PC-9 (cell line): ENCODE measurements around the gene KCNJ6. TPM values are rescaled to one million over a fixed set of nuclear protein-coding genes. Genes with fewer than 3 reads are reported as not detected.
A peak's percentile ranks its signal among the peaks of the same experiment; 100 is the strongest.

Experiments
- BruUV-seq: library from RNA; stranded (reverse); fragments of 400-500 nt; replicated peaks from 2 replicates; lab custom pipeline; 2021; lab: Mats Ljungman, UMichigan
- CTCF ChIA-PET: fragments of 300-600 bp; sonication (Branson Sonifier 250); formaldehyde crosslinking; loops from one replicate; lab custom pipeline; 2022; ENCODE audit warnings: antibody characterized with exemption; lab: Charles Lee
- POLR2A ChIA-PET: fragments of 300-600 bp; sonication (Branson Sonifier 250); formaldehyde crosslinking; loops from one replicate; lab custom pipeline; 2022; ENCODE audit warnings: antibody characterized with exemption; ENCODE audit not compliant: unreplicated experiment; lab: Charles Lee
- DNase-seq, 2 experiments: peaks; one replicate each; pipeline versions ENCODE4 v3.0.0 to v3.0.0-alpha.2; 2015 to 2022; ENCODE audit warnings: mixed read lengths in 1 of 2
- H2AFZ ChIP-seq: fragments of 200-600 bp; sonication (generic); 2 replicates; pipeline ENCODE4 v1.8.1; 2017; ENCODE audit warnings: antibody characterized with exemption
- H3F3A ChIP-seq: fragments of 200-600 bp; sonication (generic); 2 replicates; pipeline ENCODE4 v1.8.1; 2017; ENCODE audit warnings: antibody characterized with exemption, mild to moderate bottlenecking, low read depth; ENCODE audit not compliant: insufficient read depth
- H3K27ac ChIP-seq: fragments of 200-600 bp; sonication (generic); 2 replicates; pipeline ENCODE4 v1.6.1; 2016; ENCODE audit warnings: mixed run types
- H3K27me3 ChIP-seq: fragments of 200-600 bp; sonication (generic); 2 replicates; pipeline ENCODE4 v1.6.1; 2016; ENCODE audit warnings: low read depth, mixed run types; ENCODE audit not compliant: insufficient read depth
- H3K36me3 ChIP-seq: fragments of 200-600 bp; sonication (generic); 2 replicates; pipeline ENCODE4 v1.6.1; 2016; ENCODE audit warnings: low read depth, mixed run types
- H3K4me1 ChIP-seq: fragments of 200-600 bp; sonication (generic); replicated peaks from 2 replicates; pipeline ENCODE4 v1.6.1; 2016; ENCODE audit warnings: mixed run types; ENCODE audit not compliant: insufficient read depth
- H3K4me2 ChIP-seq: fragments of 200-600 bp; sonication (generic); 2 replicates; pipeline ENCODE4 v1.6.1; 2017; ENCODE audit warnings: mixed run types
- H3K4me3 ChIP-seq: fragments of 200-600 bp; sonication (generic); 2 replicates; pipeline ENCODE4 v1.6.1; 2016; ENCODE audit warnings: mixed run types
- H3K79me2 ChIP-seq: fragments of 200-600 bp; sonication (generic); 2 replicates; pipeline ENCODE4 v1.6.1; 2017; ENCODE audit warnings: low read depth, mixed run types
- H3K9me2 ChIP-seq: fragments of 200-600 bp; sonication (generic); 2 replicates; pipeline ENCODE4 v1.8.1; 2017; ENCODE audit warnings: mild to moderate bottlenecking; ENCODE audit not compliant: insufficient read depth
- H3K9me3 ChIP-seq: fragments of 200-600 bp; sonication (generic); 2 replicates; pipeline ENCODE4 v1.8.1; 2016; ENCODE audit warnings: low read depth; ENCODE audit not compliant: insufficient read depth
- H4K20me1 ChIP-seq: fragments of 200-600 bp; sonication (generic); 2 replicates; pipeline ENCODE4 v1.8.1; 2017; ENCODE audit not compliant: insufficient read depth
- EZH2 ChIP-seq: fragments of 200-600 bp; sonication (generic); IDR thresholded peaks from 2 replicates; pipeline ENCODE4 v1.8.0; 2017; ENCODE audit warnings: antibody characterized with exemption, low read depth
- intact Hi-C: fragments of 100-400 bp; cut with micrococcal nuclease; formaldehyde crosslinking; loops from one replicate; pipeline ENCODE4 v1.10.0; 2022; ENCODE audit not compliant: unreplicated experiment
- total RNA-seq: library from RNA; stranded (reverse); gene quantifications from 2 replicates; pipeline ENCODE4 v1.2.3, GENCODE V29; 2021
- TF ChIP-seq, protein P1 (sequence below): fragments of 200-600 bp; sonication (generic); conservative IDR thresholded peaks from 2 replicates; pipeline ENCODE4 v1.6.1; 2017; ENCODE audit warnings: mixed run types, antibody characterized with exemption, mild to moderate bottlenecking, moderate library complexity

Gene KCNJ6
- total RNA-seq, 1 experiment from 2014 or later = not detected

- no peak for DNase-seq
- Histone ChIP-seq H3F3A (peaks cover 16% of the 10 kb centered on the region; the same call in 1 of the 2 replicates), H3K27ac (no peak overlapping the region), H3K36me3 (no peaks in the 10 kb centered on the region), H3K27me3 (no peaks in the 10 kb centered on the region), H3K4me1 (peaks cover 28% of the 10 kb centered on the region), H2AFZ (no peak overlapping the region), H4K20me1 (no peaks in the 10 kb centered on the region), H3K4me3 (no peak overlapping the region), H3K4me2 (no peak overlapping the region), H3K9me3 (no peaks in the 10 kb centered on the region), H3K9me2 (no peaks in the 10 kb centered on the region), H3K79me2 (no peaks in the 10 kb centered on the region)
- intact Hi-C loops = no loop called here
- POLR2A ChIA-PET = no interaction called here
- TF ChIP-seq, protein P1, sequence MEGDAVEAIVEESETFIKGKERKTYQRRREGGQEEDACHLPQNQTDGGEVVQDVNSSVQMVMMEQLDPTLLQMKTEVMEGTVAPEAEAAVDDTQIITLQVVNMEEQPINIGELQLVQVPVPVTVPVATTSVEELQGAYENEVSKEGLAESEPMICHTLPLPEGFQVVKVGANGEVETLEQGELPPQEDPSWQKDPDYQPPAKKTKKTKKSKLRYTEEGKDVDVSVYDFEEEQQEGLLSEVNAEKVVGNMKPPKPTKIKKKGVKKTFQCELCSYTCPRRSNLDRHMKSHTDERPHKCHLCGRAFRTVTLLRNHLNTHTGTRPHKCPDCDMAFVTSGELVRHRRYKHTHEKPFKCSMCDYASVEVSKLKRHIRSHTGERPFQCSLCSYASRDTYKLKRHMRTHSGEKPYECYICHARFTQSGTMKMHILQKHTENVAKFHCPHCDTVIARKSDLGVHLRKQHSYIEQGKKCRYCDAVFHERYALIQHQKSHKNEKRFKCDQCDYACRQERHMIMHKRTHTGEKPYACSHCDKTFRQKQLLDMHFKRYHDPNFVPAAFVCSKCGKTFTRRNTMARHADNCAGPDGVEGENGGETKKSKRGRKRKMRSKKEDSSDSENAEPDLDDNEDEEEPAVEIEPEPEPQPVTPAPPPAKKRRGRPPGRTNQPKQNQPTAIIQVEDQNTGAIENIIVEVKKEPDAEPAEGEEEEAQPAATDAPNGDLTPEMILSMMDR = no peak
- no peak for TF ChIP-seq EZH2
- BruUV-seq = no TSS peak
- CTCF ChIA-PET = no interaction called here
These were observed 255.5 kb downstream of the KCNJ6 start for GRCh38 chr21:37660709-37661108.

DNA sequence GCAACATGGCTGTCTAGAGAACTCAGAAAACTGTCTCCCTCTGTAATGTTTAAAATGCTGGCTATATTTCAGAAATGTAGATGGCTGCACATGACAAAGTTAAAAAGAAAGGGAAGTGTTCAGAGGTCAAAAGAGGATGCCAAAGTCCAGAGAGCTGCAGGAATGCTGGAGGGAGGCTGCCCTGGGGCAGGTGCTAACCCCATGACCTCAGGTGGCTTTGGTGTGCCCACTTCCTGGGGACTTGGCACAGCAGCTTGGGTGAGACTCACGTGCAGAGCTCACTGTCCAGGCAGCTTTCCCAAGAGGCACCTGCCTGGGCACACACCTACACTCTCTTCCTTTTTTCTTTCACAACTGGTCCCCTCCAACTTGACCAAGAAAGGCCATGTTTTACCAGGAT, 256.4 kb downstream of the KCNJ6 start:
- TF ChIP-seq, protein P1 = no peak
- no peak for TF ChIP-seq EZH2
- Histone ChIP-seq H3K36me3 (no peaks in the 10 kb centered on the region), H3K9me3 (no peaks in the 10 kb centered on the region), H2AFZ (no peak overlapping the region), H3K4me1 (peaks cover 28% of the 10 kb centered on the region), H3K27me3 (no peaks in the 10 kb centered on the region), H3K4me3 (no peak overlapping the region), H3K79me2 (no peaks in the 10 kb centered on the region), H3K9me2 (no peaks in the 10 kb centered on the region), H4K20me1 (no peaks in the 10 kb centered on the region), H3K4me2 (peak overlapping the region; percentile 58), H3F3A (peaks cover 16% of the 10 kb centered on the region; the same call in 1 of the 2 replicates), H3K27ac (peak overlapping the region; percentile 84)
- intact Hi-C loops = loop anchor here (1.0 to 5.0 kb wide), 3 partner anchors 11 to 293 kb away; partner anchors contain the start of gene DYRK1A
- ChIA-PET CTCF (interaction anchor here (0.6 kb wide), 1 partner anchor 1197 kb away, joined by 3 read pairs; no protein-coding TSS in a partner anchor), POLR2A (no interaction called here)
- BruUV-seq = no TSS peak
- peak; percentile 59 to 75 for DNase-seq

- intact Hi-C loops = loop anchor here (1.0 to 5.0 kb wide), 3 partner anchors 12 to 292 kb away; partner anchors contain the start of gene DYRK1A
- TF ChIP-seq, protein P1 = no peak; the same call in 1 of the 2 replicates
- TF ChIP-seq EZH2 = no peak
- BruUV-seq = no TSS peak
- H3K4me1 ChIP-seq = peaks cover 28% of the 10 kb centered on the region
- ChIA-PET CTCF (interaction anchor here (0.6 to 1.0 kb wide), 2 partner anchors 16 to 1198 kb away, joined by 3 to 6 read pairs; no protein-coding TSS in a partner anchor), POLR2A (interaction anchor here (0.6 kb wide), 1 partner anchor 625 kb away, joined by 3 read pairs; no protein-coding TSS in a partner anchor)
- no peak overlapping the region for H3K4me3 ChIP-seq
- H3K9me3 ChIP-seq = no peaks in the 10 kb centered on the region
- H3K36me3 ChIP-seq = no peaks in the 10 kb centered on the region
- H3K27ac ChIP-seq = peak overlapping the region; percentile 84
- no peaks in the 10 kb centered on the region for H3K79me2 ChIP-seq
- no peak overlapping the region; the same call in 1 of the 2 replicates for H2AFZ ChIP-seq
- peaks cover 16% of the 10 kb centered on the region; the same call in 1 of the 2 replicates for H3F3A ChIP-seq
- H3K27me3 ChIP-seq = no peaks in the 10 kb centered on the region
- peak overlapping the region; percentile 58 for H3K4me2 ChIP-seq
- H3K9me2 ChIP-seq = no peaks in the 10 kb centered on the region
- H4K20me1 ChIP-seq = no peaks in the 10 kb centered on the region
- peak; percentile 73 to 91 for DNase-seq
These were observed 257.3 kb downstream of the KCNJ6 start for GRCh38 chr21:37658817-37659458.
